GM20431 (cell line): ENCODE data around the gene TWSG1.
"Not testable (repeated sequence)": the region's sequence is repeated elsewhere in the genome, so short reads cannot be mapped to it uniquely, and the experiment has no call there.

Source experiments
- in situ Hi-C: fragments of 300-500 bp; cut with MseI, MboI; formaldehyde crosslinking; loops from one replicate; pipeline ENCODE4 v1.15.0; 2020; ENCODE audit warnings: low sequenced_read_pairs; ENCODE audit not compliant: unreplicated experiment

The TWSG1 gene

DNA sequence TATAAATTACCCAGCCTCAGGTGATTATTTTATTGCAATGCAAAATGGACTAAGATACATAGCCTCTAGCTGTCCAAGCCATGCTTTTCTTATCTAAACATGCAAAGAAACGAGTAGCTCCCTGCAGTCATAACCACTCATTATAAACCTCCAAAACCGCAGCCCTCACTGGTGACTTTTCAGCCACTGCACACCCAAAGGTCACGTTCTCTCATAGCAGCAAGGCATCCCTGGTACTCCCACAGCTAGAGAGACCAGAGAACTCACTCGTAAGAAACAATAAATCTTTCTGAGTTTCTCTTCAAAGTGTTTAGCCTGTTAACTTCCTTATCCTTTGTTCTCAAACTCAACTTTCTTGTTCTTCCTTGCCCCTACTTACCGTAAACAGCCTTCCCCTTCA lies 112.3 kb downstream of the TWSG1 start:
- in situ Hi-C loops: no loop called here

DNA sequence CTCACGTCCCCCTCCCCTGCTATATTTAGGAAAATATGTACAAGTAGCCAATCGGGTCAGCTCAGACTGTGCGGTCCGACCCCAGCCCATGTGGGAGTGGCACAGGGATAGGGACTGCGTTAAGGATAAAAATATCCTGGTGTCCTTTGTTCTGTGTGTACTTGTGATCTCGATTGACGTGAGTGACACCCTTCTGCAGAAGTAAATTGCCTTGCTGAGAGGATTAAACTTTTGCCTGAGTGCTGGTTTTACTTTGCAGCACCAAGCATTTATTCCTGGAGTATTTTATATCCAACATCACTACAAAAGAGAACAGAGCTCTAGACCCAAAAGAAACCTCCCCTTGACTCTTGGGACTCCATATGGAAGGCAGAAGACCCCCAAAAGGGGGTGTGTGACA lies 112.8 kb downstream of the TWSG1 start:
- in situ Hi-C loops: no loop called here

DNA sequence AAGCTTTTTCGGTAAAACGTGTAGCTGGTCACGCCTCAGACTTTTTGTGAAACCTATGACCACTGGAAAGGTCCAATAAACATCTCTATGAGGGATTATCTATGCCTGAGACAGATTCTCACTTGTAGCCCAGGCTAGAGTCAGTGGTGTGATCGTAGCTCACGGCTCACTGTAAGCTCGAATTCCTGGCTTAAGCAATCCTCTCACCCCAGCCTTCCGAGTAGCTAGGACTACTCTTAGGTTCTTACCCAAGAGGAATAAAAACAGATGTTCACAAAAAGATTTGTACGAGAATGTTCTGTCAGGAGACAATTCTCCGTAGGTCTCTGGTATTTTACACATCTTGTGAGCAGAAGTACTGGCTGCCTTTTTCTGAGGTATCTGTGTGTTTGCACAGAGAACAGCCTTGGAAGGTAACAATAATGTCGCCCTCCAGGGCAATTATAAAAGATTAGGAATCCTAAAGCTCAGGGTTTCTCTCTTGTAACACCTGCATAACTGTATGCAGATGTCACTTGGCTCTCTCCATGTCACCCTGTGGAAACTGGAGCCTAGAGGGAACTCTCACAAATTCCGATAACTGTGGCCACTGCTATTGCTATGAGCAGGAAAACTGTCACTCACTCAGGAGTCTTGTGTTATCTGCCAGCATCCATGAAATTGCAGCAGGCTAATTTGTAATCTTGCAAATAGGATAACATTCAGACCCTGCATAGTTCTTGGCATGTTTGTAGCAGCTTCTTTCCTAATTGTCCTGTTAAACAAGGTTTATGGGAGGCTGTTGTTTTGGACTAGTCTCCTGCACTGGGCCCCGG lies 115.2 kb downstream of the TWSG1 start:
- in situ Hi-C loops: no loop called here

DNA sequence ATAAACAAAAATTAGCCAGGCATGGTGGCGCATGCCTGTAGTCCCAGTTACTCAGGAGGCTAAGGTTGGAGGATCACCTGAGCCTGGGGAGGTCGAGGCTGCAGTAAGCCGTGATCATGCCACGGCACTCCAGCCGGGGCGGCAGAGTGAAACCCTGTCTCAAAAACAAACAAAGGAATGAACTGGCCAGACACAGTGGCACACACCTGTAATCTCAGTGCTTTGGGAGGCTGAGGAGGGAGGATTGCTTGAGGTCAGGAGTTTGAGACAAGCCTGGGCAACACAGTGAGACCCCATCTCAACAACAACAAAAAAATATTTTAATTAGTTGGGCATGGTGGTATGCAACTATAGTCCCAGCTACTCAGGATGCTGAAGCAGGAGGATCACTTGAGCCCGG lies 116.3 kb downstream of the TWSG1 start:
- in situ Hi-C loops: not testable (repeated sequence)
